ENCODE measurements around the gene USO1.

- TF ChIP-seq, protein P1, sequence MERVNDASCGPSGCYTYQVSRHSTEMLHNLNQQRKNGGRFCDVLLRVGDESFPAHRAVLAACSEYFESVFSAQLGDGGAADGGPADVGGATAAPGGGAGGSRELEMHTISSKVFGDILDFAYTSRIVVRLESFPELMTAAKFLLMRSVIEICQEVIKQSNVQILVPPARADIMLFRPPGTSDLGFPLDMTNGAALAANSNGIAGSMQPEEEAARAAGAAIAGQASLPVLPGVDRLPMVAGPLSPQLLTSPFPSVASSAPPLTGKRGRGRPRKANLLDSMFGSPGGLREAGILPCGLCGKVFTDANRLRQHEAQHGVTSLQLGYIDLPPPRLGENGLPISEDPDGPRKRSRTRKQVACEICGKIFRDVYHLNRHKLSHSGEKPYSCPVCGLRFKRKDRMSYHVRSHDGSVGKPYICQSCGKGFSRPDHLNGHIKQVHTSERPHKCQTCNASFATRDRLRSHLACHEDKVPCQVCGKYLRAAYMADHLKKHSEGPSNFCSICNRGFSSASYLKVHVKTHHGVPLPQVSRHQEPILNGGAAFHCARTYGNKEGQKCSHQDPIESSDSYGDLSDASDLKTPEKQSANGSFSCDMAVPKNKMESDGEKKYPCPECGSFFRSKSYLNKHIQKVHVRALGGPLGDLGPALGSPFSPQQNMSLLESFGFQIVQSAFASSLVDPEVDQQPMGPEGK (CRISPR knock-in tag; IDR thresholded peaks at IDR 0.05; ENCODE audit: borderline replicate concordance) = no peak
- TF ChIP-seq, protein P2, sequence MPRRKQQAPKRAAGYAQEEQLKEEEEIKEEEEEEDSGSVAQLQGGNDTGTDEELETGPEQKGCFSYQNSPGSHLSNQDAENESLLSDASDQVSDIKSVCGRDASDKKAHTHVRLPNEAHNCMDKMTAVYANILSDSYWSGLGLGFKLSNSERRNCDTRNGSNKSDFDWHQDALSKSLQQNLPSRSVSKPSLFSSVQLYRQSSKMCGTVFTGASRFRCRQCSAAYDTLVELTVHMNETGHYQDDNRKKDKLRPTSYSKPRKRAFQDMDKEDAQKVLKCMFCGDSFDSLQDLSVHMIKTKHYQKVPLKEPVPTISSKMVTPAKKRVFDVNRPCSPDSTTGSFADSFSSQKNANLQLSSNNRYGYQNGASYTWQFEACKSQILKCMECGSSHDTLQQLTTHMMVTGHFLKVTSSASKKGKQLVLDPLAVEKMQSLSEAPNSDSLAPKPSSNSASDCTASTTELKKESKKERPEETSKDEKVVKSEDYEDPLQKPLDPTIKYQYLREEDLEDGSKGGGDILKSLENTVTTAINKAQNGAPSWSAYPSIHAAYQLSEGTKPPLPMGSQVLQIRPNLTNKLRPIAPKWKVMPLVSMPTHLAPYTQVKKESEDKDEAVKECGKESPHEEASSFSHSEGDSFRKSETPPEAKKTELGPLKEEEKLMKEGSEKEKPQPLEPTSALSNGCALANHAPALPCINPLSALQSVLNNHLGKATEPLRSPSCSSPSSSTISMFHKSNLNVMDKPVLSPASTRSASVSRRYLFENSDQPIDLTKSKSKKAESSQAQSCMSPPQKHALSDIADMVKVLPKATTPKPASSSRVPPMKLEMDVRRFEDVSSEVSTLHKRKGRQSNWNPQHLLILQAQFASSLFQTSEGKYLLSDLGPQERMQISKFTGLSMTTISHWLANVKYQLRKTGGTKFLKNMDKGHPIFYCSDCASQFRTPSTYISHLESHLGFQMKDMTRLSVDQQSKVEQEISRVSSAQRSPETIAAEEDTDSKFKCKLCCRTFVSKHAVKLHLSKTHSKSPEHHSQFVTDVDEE (CRISPR knock-in tag; IDR thresholded peaks at IDR 0.05) = no peak
- TF ChIP-seq ZFP3 (CRISPR knock-in tag; IDR thresholded peaks at IDR 0.05) (no peak), TOX (CRISPR knock-in tag; IDR thresholded peaks at IDR 0.05; ENCODE audit: borderline replicate concordance) (no peak), ARNTL (CRISPR knock-in tag; IDR thresholded peaks at IDR 0.05; ENCODE audit: borderline replicate concordance, low read depth) (no peak), BACH2 (CRISPR knock-in tag; IDR thresholded peaks at IDR 0.05; ENCODE audit: borderline replicate concordance) (no peak), ZFP30 (CRISPR knock-in tag; IDR thresholded peaks at IDR 0.05) (no peak), ZNF70 (CRISPR knock-in tag; IDR thresholded peaks at IDR 0.05) (no peak), OSR1 (CRISPR knock-in tag; IDR thresholded peaks at IDR 0.05) (no peak), CREB5 (CRISPR knock-in tag; IDR thresholded peaks at IDR 0.05; ENCODE audit: low read depth) (no peak), ZNF8 (CRISPR knock-in tag; IDR thresholded peaks at IDR 0.05) (no peak)
Measured at GRCh38 chr4:75820676-75821075, 96.3 kb downstream of the USO1 start.
